Endodermal cell (in vitro differentiated cells): ENCODE data around the gene PIK3R2. TPM values are rescaled to one million over a fixed set of nuclear protein-coding genes. Genes with fewer than 3 reads are reported as not detected.
A peak's percentile ranks its signal among the peaks of the same experiment; 100 is the strongest.

Experiments used
- DNase-seq: peaks from one replicate; pipeline ENCODE4 v3.0.0-alpha.2; 2017
- H3K27ac ChIP-seq: 2 replicates; pipeline ENCODE4 v1.5.1; 2013; ENCODE audit warnings: mild to moderate bottlenecking, low read depth, low read length, moderate library complexity
- H3K27me3 ChIP-seq: 2 replicates; pipeline ENCODE4 v1.6.1; 2013; ENCODE audit warnings: mild to moderate bottlenecking, low read length, moderate library complexity; ENCODE audit not compliant: insufficient read depth, control insufficient read depth, poor library complexity, severe bottlenecking
- H3K36me3 ChIP-seq: 2 replicates; pipeline ENCODE4 v1.7.0; 2013; ENCODE audit warnings: mild to moderate bottlenecking, low read length, moderate library complexity; ENCODE audit not compliant: control insufficient read depth, insufficient read depth
- H3K4me1 ChIP-seq: one replicate; pipeline ENCODE4 v1.7.0; 2013; ENCODE audit warnings: low read length; ENCODE audit not compliant: control insufficient read depth, insufficient read depth
- H3K4me3 ChIP-seq: 2 replicates; pipeline ENCODE4 v1.5.1; 2013; ENCODE audit warnings: mild to moderate bottlenecking, low read length, moderate library complexity
- H3K9ac ChIP-seq: 2 replicates; pipeline ENCODE4 v1.6.1; 2013; ENCODE audit warnings: mild to moderate bottlenecking, low read length, moderate library complexity; ENCODE audit not compliant: poor library complexity, severe bottlenecking; ENCODE audit errors: extremely low read depth
- H3K9me3 ChIP-seq: 2 replicates; pipeline ENCODE4 v1.6.1; 2013; ENCODE audit warnings: mild to moderate bottlenecking, low read length, moderate library complexity; ENCODE audit not compliant: control insufficient read depth
- H3K27ac Mint-ChIP-seq: 2 replicates; pipeline ENCODE4 v1.8.0; 2020; ENCODE audit warnings: mixed read lengths
- H3K27me3 Mint-ChIP-seq: 2 replicates; pipeline ENCODE4 v1.8.0; 2021; ENCODE audit warnings: mild to moderate bottlenecking, mixed read lengths; ENCODE audit not compliant: insufficient read depth
- H3K36me3 Mint-ChIP-seq: 2 replicates; pipeline ENCODE4 v1.8.0; 2020; ENCODE audit warnings: low read depth, mixed read lengths
- H3K4me1 Mint-ChIP-seq: 2 replicates; pipeline ENCODE4 v1.8.0; 2020; ENCODE audit warnings: mixed read lengths
- H3K4me3 Mint-ChIP-seq: 2 replicates; pipeline ENCODE4 v1.8.0; 2020; ENCODE audit warnings: mild to moderate bottlenecking, moderate library complexity, mixed read lengths
- H3K9me3 Mint-ChIP-seq: 2 replicates; pipeline ENCODE4 v1.8.0; 2020; ENCODE audit warnings: mild to moderate bottlenecking, mixed read lengths
- CTCF ChIP-seq: fragments of 200-600 bp; sonication (generic); conservative IDR thresholded peaks from 2 replicates; pipeline ENCODE4 v1.5.0; 2021; ENCODE audit warnings: antibody characterized with exemption, mild to moderate bottlenecking
- WGBS, 2 experiments: methylation state at CpG; one replicate each; pipeline versions ENCODE4 v1.1.5 to v1.1.7; 2013; ENCODE audit warnings: missing lambda C conversion rate in 2 of 2, mixed read lengths in 1 of 2; ENCODE audit not compliant: insufficient coverage in 1 of 2, insufficient read length in 1 of 2; 5-methylcytosine and 5-hydroxymethylcytosine counted together
- total RNA-seq, 2 donors: library from RNA; stranded (reverse); fragmentation: NEBNext Ultra II Directional in 1 of 2; extraction: Animal tissue kit (Norgen Biotek cat#: 25700) in 1 of 2; gene quantifications; 2 replicates in 1 of 2; 3 replicates in 1 of 2; pipeline ENCODE4 v1.2.1, GENCODE V29; 2021

PIK3R2 gene
- total RNA-seq, 2 donors from 2014 or later, result 52.9 to 58.8 TPM

GRCh38 chr19:18159810-18160209 lies 6.8 kb downstream of the PIK3R2 start:
- H3K27me3 Mint-ChIP-seq, result no peaks in the 10 kb centered on the region
- 87 to 97% methylated on average over 5 to 10 of the region's 10 CpGs for WGBS, 2 experiments
- no peaks in the 10 kb centered on the region for H3K9me3 Mint-ChIP-seq
- Histone ChIP-seq H3K9ac (no peak overlapping the region), H3K4me1 (no peaks in the 10 kb centered on the region), H3K36me3 (peaks cover 27% of the 10 kb centered on the region), H3K4me3 (no peak overlapping the region), H3K27me3 (no peaks in the 10 kb centered on the region), H3K27ac (no peak overlapping the region), H3K9me3 (no peaks in the 10 kb centered on the region)
- H3K36me3 Mint-ChIP-seq, result peaks cover 25% of the 10 kb centered on the region
- no peak overlapping the region for H3K4me3 Mint-ChIP-seq
- no peak for TF ChIP-seq CTCF
- DNase-seq, result no peak
- no peaks in the 10 kb centered on the region for H3K4me1 Mint-ChIP-seq
- H3K27ac Mint-ChIP-seq, result no peak overlapping the region

GRCh38 chr19:18160493-18160970 lies 7.6 kb downstream of the PIK3R2 start:
- H3K9ac ChIP-seq, result no peak overlapping the region
- no peak for TF ChIP-seq CTCF
- H3K27me3 Mint-ChIP-seq, result no peaks in the 10 kb centered on the region

GRCh38 chr19:18160971-18161635 lies 8.1 kb downstream of the PIK3R2 start:
- no peaks in the 10 kb centered on the region for H3K9me3 ChIP-seq
- WGBS, 2 experiments, result 17 to 23% methylated on average over 17 to 66 of the region's 66 CpGs
- Mint-ChIP-seq H3K36me3 (peaks cover 32% of the 10 kb centered on the region), H3K4me1 (no peaks in the 10 kb centered on the region), H3K4me3 (peak overlapping the region; percentile 9), H3K27me3 (no peaks in the 10 kb centered on the region), H3K27ac (no peak overlapping the region), H3K9me3 (no peaks in the 10 kb centered on the region)
- no peak overlapping the region for H3K4me3 ChIP-seq
- H3K27ac ChIP-seq, result no peak overlapping the region
- peak; percentile 94 for DNase-seq
- H3K9ac ChIP-seq, result no peak overlapping the region
- TF ChIP-seq CTCF, result peak; percentile 76
- H3K36me3 ChIP-seq, result peaks cover 33% of the 10 kb centered on the region
- no peaks in the 10 kb centered on the region for H3K4me1 ChIP-seq
- H3K27me3 ChIP-seq, result no peaks in the 10 kb centered on the region

More at GRCh38 chr19:18160493-18160970, 7.6 kb downstream of the PIK3R2 start:
- DNase-seq, result peak; percentile 56
- peaks cover 26% of the 10 kb centered on the region for H3K36me3 Mint-ChIP-seq
- no peaks in the 10 kb centered on the region for H3K9me3 Mint-ChIP-seq
- no peaks in the 10 kb centered on the region for H3K4me1 Mint-ChIP-seq
- 94 to 97% methylated on average over 5 to 13 of the region's 13 CpGs for WGBS, 2 experiments
- H3K27ac Mint-ChIP-seq, result no peak overlapping the region
- Histone ChIP-seq H3K9me3 (no peaks in the 10 kb centered on the region), H3K27ac (no peak overlapping the region), H3K36me3 (peaks cover 29% of the 10 kb centered on the region), H3K27me3 (no peaks in the 10 kb centered on the region), H3K4me1 (no peaks in the 10 kb centered on the region), H3K4me3 (no peak overlapping the region)
- H3K4me3 Mint-ChIP-seq, result peak overlapping the region; percentile 9
